AG09309 (cell line): ENCODE data around the gene TMEM150B.
"Not testable (repeated sequence)": the region's sequence is repeated elsewhere in the genome, so short reads cannot be mapped to it uniquely, and the experiment has no call there.

Experiments used
- DNase-seq: peaks from one replicate; pipeline ENCODE4 v3.0.0-alpha.2; 2010; ENCODE audit warnings: low read depth
- H3K4me3 ChIP-seq: 2 replicates; pipeline ENCODE4 v1.5.1; 2011; ENCODE audit warnings: mild to moderate bottlenecking, low read depth, low read length, moderate library complexity; ENCODE audit not compliant: control insufficient read depth
- TF ChIP-seq, protein P1 (sequence below): IDR thresholded peaks from 2 replicates; pipeline ENCODE4 v1.5.1; 2011; ENCODE audit warnings: mild to moderate bottlenecking, low read depth, low read length, inconsistent platforms; ENCODE audit not compliant: insufficient read depth, control insufficient read depth; ENCODE audit errors: missing control alignments

TMEM150B gene

DNA sequence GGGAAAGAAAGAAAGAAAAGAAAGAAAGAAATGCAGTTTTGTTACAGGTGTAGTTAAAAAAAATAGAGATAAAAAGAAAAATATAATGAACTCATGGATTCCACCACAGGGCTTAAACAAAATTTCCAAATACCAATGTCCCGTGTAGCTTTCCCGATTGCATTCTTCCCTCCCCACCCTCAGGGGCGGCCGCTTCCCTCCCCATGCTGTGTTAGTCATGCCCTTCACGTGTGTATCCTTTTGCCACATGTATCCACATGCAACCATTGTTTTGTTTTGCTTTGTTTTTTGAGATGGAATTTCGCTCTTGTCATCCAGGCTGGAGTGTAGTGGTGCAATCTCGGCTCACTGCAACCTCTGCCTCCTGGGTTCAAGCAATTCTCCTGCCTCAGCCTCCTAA, 11.0 kb upstream of the TMEM150B start:
- DNase-seq, result peak; percentile 39
- H3K4me3 ChIP-seq, result no peak overlapping the region
- TF ChIP-seq, protein P1, sequence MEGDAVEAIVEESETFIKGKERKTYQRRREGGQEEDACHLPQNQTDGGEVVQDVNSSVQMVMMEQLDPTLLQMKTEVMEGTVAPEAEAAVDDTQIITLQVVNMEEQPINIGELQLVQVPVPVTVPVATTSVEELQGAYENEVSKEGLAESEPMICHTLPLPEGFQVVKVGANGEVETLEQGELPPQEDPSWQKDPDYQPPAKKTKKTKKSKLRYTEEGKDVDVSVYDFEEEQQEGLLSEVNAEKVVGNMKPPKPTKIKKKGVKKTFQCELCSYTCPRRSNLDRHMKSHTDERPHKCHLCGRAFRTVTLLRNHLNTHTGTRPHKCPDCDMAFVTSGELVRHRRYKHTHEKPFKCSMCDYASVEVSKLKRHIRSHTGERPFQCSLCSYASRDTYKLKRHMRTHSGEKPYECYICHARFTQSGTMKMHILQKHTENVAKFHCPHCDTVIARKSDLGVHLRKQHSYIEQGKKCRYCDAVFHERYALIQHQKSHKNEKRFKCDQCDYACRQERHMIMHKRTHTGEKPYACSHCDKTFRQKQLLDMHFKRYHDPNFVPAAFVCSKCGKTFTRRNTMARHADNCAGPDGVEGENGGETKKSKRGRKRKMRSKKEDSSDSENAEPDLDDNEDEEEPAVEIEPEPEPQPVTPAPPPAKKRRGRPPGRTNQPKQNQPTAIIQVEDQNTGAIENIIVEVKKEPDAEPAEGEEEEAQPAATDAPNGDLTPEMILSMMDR, result no peak

DNA sequence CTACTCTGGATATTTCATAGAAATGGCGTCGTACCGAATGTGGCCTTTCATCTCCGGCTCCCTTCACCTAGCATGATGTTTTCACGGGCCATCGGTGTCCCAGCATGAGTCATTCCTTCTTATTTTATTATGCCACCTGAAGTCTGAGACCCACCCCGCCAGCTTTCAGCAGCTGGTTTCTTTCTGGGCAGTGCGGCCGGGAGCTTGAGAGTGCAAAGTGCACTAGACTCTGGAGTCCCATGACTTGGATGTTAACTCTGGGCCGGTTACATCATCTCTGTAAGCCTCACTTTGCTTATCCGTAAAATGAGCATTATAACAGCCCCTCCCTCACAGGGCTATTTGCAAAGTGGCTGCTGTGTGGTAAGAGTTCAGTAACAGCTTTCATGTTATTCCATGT, 8.7 kb upstream of the TMEM150B start:
- TF ChIP-seq, protein P1, result no peak
- no peak for DNase-seq
- H3K4me3 ChIP-seq, result no peak overlapping the region

DNA sequence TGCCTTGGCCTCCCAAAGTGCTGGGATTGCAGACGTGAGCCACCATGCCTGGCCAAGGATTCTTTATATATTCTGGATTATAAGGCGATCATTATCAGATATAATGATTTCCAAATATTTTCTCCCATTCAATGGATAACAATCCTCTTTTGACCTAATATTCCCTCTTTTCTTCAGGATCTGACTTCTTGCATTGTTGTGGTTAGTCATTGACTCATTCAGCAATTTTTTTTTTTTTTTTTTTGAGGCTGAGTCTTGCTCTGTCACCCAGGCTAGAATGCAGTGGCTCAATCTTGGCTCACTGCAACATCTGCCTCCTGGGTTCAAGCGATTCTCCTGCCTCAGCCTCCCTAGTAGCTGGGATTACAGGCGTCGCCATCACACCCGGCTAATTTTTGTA, 4.7 kb upstream of the TMEM150B start:
- DNase-seq, H3K4me3 ChIP-seq: not testable (repeated sequence)

DNA sequence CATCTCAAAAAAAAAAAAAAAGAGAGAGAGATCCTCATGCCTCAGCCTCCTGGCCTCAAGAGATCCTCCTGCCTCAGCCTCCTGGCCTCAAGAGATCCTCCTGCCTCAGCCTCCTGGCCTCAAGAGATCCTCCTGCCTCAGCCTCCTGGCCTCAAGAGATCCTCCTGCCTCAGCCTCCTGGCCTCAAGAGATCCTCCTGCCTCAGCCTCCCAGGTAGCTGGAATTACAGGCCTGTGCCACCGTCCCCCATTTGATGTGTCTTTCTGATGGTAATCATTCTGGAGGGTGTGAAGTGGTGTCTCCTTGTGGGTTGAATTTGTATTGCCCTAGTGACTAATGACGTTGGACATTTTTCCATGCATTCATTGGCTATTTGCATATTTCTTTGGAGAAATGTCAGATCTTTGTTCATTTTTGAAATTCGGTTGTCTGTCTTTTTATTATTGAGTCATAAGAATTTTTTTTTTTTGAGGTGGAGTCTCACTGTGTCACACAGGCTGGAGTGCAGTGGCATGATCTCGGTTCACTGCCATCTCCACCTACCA, 3.7 kb upstream of the TMEM150B start:
- not testable (repeated sequence) for DNase-seq, H3K4me3 ChIP-seq

DNA sequence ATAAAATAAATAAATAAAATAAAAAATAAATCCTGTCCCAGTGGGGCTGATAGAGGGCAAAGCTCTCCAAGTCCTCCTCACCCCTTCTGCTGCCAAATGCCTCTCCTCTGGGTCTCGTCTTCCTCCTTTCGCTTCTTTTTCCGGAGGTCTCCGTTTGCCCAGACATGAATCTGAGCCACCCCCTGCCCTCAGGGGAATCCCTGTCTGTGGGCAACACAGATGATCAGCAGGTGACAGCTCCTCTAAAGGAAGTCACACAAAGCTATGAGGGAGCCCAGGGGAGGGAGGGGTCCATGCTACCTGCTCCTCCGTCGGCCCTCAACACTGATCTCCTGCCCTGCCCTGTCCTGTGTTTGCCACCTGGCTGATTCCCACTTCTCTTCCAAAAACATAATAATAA, 479 bp downstream of the TMEM150B start:
- TF ChIP-seq, protein P1, result no peak
- DNase-seq, result no peak
- no peak overlapping the region for H3K4me3 ChIP-seq

DNA sequence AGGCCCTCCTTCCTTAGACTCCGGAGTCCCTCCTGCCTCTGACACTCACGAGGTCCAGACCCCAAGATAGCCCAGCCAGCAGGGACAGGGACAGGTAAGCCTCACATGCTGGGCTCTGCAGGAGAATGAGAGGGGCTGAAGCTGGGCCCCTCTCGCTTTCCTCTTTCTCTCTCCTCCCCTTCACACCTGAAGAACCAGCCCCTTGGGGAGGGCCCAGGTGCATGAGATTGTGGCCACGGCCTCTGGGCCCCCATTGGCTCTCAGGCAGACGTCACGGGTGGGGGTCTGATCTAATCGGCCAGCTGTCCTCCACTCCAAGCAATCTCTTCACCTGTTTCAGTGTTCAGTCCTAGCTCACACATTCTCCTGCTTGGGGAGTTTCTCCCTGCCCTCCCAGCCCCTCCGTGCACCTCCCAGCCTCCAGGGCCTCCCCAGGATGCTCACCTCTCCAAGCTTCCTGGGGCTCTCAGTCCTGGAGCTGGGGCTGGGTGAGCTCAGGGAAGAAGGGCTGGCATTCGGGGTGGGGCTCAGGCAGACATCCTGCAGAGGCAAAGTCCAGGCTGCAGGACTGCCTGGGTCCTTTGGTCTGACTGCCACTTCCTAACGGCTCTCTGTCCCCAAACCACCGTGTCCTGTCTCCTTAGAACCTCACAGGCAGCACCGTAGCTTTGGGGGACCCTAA, 2.8 kb downstream of the TMEM150B start:
- no peak for DNase-seq
- no peak overlapping the region for H3K4me3 ChIP-seq
- TF ChIP-seq, protein P1, result no peak

DNA sequence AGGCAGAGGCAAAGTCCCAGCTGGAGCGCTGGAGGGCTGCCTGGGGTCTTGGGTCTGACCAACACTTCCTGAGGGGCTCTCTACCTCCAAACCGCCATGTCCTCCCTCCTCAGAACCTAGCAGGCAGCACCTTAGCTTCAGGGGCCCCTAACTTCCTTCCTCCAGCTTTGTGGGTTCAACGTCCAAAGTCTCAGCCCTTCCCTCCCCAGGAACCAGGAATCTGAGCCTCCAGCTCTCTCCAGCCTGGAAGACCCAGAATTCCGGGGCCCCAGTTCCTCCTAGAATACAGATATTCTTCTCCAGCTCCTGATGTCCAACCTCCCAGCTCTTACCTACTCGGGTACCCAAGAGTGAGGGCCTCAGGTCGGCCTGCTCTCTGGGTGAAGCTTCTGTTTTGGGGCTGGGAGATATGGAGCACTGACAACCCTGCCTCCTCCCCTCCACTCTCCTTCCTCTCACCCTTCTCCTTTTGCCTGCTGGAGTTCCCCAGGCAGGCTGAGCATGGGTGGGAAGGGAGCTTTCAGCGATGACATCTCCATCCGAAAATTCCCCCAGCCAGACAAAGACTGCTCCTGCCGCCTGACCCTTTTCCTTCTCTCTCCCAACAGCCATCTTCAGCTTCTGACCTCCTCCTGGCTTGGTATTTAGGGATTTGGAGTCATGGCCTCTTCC, 3.5 kb downstream of the TMEM150B start:
- DNase-seq, result no peak
- no peak overlapping the region for H3K4me3 ChIP-seq
- TF ChIP-seq, protein P1, result no peak
